ENCODE results near the gene IGSF22.

IGSF22 gene

DNA sequence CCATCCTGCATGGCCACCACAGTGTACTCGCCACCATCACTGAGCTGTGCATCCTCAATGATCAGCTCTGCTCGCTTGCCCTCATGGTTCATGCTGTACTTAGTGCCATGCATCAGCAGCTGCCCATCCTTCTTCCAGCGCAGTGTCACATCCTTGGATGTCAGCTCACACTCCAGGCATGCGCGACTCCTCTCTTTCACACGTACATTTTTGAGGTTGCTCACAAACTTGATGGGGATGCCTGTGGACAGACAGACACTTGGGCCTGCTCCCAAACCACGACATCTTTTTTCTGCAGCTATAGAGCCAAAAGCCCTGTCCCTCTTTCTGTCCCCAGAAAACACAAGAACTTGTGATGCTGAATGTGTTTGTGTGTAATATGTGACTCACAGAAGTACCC is 10.5 kb downstream of the IGSF22 start:
- no peak for DNase-seq

DNA sequence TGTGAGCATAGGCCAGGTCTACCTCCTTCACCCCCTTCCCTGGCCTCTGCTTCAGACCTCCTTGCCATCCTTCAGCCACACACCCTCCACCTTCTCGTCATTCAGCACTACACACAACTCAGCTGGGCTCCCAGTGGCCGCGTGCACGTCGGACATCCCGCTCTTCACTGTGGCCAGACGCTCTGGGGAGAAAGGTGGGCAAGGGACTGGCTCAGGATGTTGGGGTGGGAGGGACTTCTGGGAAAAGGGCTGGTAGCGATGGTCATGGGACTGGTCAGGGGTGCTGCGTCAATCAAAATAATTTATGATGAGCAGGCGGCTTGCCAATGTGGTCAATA is 11.6 kb downstream of the IGSF22 start:
- DNase-seq = no peak

DNA sequence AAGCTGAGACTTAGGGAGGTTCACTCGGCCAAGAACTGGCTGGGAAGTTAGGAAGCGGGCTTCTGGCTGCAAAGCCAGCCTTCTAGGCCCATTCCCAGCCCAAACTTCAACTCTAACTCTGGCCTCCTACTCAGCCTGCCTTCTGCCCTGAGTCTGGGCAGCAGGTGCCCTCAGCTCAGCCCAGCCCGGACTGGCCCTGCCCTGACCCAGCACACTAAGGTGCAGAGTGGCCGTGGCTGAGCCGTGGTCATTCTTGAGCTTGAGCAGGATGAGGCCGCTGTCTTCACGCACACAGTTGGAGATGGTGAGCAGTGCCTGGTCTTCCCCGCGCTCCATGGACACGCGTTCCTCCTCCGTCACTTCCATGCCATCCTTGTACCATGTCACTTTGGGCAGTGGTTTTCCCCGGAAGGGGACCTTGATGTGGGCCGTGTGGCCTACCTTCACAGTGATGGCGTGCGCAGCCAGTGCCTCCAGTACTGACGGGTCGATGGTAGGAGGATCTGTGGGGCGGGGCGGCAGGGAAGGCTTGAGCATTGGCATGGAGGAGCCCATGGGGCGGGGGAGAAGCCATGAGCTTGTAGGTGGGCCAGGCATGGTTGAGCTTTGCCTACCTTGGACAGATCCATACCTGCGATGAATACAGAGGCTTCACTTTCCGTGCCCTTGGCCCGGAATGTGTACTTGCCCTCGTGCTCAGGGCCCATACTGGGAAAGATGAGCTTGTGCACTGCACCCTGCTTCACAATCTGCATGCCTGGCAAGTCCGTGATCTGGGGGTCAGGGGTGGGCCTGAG is 12.1 kb downstream of the IGSF22 start:
- DNase-seq = no peak

DNA sequence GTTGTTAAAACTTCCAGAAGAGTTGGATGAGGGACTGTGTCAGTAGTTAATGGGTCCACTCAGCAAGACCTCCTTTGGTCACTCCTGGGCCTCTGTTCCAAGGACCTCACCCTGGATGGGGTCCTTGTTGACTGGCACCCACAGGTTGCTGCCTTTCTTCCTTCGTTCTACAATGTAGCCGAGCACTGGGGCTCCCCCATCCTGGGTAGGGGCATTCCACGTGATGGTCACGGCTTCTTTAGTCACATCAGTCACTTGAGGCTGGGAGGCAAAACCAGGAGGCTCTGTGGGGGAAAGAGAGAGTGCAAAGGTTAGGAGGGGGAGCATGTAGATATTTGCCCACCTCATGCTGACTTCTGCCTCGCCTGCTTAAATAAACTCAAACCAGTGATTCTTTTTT is 15.4 kb downstream of the IGSF22 start:
- DNase-seq = no peak

DNA sequence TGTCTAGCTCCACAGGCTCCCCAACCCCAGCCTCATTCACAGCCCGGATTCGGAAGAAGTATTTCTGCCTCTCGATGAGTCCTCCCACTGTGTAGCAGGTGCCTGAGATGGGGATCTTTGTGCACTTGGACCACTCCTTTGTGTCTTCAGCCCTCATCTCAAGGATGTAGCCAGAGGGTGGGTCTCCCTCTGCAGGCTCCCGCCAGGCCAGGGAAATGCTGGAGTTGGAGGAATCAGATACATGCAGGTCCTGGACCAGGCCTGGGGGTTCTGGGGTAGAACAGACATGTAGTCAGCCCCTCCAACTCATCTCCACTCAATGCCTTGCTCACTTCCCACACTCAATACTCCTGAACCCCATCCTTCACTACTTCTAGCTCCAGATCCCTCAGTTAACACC is 16.6 kb downstream of the IGSF22 start:
- DNase-seq = no peak

DNA sequence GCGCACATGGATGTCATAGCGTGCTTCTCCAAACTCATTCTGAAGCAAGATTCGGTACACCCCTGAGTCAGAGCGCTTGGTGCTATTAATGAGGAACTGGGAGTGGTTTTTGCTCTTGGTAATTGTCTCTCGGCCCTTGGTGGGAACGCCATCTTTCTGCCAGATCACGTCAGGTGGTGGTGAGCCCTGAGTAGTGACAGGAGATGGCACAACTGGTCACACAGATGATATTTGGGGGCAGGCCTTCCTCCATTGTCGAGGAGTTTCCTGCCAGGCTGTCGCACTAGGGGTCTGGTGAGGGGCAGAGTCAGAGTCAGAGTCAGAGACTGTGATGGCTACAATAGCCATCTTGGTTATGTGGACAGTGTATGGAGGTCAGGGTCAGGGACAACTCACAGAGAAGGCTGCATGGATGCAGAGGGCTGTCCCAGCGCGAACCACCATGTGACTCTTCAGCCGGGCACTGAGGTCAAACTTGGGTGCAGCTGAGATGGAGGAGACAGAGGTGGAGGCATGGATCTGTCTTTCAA is 18.1 kb downstream of the IGSF22 start:
- no peak for DNase-seq

DNA sequence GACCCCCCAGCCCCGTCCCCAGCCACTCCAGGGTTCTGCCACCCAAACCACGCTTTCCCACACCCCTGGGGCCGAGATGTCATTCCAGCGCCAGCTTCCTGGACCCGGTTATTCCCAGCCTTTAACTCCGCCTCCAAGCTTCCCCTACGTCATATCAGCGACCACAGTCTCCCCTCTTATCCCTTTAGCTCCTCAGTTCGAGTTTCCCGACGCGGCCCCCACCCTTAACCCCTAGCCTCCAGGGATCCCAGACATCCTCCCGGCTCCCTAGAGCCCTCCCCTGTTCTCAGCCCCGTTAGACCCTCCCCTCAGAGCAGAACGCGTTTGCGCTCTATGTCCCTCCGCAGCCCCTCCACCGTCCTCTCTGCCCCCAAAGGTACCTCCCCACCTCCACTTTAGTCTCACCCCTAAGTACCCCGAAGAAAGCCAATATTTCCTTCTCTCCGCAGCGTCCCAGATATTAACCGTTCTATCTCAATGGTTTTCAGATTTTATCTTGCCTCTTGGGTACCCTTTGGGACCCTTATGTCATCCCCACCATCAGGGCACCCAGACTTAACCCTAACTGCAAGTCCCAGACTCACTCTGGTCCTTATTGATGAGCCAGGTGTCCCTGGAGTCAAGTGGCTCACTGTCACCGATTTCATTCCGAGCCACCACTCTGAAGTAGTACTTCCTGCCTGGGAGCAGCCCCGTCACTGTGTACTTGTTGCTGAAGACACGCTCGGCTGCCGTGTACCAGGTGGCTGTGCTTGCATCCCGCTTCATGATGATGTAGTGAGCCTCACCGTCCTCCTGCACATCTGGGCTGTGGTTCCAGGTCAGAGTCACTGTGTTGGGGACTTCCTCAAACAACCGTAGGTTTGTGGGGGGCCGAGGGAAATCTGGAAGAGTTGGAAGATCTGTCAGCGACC is 19.4 kb downstream of the IGSF22 start:
- DNase-seq = peak in 45 of 58 donors; percentile 5 to 68 (median 39)

DNA sequence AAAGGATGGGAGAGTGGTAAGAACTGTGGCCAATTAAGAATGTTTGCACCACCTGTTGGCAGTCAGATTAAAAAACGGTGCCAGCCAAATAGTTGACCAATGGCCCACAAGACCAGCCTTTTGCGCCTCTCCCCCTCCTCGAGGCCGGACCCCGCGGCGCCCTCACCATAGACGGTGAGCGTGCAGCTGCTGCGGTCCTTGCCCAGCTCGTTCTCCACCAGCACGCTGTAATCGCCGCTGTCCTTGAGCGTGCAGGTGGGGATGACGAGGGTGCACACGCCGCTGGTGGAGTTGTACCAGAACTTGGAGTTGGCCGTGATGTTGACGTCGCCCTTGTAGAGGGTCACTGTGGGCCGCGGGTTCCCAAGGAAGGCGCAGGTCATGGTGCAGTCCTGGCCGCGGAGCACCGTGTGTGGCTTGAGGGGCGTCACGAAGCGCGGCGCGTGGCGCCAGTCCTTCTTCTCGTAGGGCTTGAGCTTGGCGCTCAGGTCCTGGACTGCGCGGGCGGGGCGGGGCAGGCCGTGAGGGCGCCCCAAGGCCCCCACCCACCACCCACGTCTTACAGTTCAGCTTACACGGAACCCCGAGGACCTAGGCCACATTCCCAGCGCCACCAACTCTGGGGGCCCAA is 20.2 kb downstream of the IGSF22 start:
- DNase-seq = peak in 10 of 58 donors; percentile 32 to 68 (median 41)

DNA sequence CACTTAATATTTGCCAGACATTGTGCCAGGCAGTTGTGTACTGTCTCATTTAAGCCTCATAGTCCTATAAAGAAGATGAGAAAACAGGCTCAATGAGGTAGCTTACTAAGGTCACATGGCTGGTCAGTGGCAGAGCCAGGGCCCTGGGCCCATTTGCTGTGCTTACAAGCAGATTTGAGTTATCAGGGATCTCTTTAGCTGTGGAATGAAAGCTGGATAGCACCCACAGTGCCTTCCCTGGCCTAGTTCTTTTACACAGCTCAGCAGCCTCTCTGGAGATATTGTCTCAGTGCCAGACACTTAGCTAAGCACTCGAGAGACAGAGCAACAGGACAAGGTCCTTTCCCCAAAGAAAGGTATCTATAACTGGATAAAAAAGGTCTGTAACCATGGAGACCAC is 21.3 kb downstream of the IGSF22 start:
- peak in 5 of 58 donors; percentile 14 to 57 (median 21) for DNase-seq

DNA sequence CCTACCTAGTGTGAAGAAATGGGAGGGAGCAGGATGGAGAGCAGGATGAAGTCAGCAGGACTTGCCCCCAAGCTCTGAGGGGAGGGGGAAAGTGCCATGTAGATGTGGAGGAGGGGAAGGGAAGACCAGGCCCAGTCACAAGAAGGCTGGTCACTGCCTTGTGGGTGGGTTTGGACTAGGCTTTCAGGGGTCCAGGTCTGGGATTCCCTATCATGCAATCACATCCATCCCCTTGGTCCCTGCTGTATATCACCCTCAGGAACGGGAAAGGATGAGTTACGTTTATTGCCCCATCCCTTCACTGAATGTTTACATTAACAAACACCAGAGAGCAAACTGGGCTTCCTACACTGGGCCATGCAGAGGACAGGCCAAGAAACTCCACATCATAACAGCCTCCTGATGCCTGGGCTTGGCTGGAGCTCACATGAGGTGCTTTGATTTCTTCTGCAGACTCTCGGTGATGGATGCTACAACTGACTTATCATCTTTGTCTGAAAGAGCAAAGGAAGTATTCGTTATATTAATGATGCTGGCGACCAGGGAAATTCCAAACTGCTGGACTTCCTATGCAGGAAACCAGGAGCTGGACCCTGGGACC is 21.8 kb downstream of the IGSF22 start:
- DNase-seq = no peak

DNA sequence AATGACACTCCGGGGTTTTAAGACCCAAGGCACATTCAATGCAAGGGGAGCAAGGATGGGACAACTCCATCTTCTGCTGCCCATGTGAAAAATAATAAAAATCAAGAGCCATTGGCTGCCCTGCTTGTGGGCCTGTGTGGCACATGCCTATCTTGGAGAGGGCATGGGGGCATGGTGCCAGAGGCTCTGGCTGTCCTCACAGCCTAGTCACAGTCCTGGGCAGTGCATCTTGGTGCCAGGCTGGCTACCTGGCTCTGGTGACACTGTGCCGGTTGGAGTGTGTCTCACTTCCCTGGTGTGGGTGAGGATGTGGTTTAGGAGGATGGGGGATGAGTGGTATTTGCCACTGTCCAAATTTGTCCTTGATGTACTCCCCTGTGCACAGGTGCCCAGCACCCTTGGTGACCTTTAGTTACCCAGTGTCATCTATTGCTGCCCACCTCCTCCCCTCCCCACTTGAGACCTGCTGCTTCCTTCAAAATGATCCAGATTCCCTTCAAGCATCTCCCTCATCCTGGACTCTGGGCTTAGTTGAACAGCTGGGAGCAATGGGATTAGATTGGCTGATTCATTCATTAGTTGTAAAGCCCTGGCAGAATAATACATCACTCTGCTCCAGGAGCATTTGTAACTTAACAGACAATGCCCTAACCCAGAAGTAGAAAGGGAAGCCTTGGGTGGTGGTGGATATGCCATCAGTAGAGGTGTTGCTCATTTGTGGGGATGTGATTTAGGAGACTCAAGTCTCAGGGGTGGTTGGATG is 22.8 kb downstream of the IGSF22 start:
- no peak for DNase-seq

DNA sequence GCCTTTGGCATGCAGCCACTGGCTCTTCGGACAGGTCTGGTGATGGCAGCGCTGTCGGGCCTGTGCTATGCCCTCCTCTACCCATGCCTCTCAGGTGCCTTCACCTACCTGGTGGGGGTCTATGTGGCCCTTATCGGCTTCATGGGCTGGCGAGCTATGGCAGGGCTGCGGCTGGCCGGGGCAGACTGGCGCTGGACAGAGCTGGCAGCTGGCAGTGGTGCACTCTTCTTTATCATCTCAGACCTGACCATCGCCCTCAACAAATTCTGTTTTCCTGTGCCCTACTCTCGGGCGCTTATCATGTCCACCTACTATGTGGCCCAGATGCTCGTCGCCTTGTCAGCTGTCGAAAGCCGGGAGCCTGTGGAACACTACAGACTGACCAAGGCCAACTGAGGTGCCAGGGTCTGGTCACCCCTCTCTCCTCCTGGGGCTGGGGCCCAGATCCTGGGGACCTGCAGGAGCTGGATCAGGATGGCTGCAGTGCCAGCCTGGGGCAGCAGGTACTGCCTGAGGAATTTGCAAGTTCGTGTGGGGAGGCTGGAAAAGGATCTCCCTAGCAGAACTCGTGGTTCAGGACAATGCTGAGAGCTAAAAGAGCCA is 24.3 kb downstream of the IGSF22 start:
- DNase-seq = no peak

DNA sequence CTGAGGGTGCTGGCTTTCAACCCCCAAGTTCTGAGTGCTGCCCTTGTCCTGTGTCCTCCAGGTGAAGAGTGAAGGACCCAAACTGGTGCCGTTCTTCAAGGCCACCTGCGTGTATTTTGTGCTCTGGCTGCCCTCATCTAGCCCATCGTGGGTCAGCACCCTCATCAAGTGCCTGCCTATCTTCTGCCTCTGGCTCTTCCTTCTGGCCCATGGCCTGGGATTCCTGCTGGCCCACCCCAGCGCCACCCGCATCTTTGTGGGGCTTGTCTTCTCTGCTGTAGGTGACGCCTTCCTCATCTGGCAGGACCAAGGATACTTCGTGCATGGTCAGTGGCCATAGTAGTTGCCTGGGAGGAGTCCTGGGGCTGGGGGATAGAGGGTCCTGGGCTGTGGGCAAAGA is 25.1 kb downstream of the IGSF22 start:
- no peak for DNase-seq

DNA sequence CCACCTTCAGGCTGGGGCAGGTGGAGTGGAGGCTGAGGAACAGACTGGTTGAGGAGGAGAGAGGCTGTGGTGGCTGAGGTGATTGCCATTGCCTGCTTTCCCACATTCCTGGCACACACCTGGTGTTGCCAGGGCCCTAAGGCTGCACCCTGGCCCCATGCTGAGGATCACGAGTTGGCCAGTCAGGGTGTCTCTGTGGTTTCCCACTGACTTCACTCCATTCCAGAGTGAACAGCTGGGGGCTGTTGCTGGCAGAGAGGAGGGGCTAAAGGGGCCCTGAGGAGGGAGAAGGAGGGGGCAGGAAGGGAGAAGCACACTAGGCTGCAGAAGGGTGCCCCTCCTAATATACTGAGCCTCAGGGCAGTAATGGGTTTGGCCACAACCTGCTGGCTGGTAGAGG is 25.6 kb downstream of the IGSF22 start:
- DNase-seq = peak in 5 of 58 donors; percentile 5 to 38 (median 17)

DNA sequence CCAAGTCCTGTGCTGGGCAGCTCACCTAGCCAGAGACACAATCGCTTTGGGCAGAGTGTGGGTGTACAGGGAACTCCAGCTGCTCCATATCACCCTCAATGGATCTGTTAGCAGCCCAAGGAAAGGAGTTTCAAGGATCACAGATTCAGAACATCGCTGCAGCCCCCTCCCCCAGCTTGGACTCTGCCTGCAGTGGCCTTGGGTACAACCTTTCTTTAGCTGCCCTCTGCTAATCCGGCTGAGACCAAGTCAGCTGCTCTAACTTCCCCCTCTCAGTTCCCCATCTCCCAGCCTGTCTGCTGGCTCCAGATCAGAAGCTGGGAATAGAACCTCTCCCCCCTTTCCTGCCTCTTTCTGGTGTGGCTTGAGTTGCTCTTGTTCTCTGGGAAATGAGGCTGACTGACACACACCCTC is 26.1 kb downstream of the IGSF22 start:
- DNase-seq = peak in 29 of 58 donors; percentile 3 to 61 (median 33)

DNA sequence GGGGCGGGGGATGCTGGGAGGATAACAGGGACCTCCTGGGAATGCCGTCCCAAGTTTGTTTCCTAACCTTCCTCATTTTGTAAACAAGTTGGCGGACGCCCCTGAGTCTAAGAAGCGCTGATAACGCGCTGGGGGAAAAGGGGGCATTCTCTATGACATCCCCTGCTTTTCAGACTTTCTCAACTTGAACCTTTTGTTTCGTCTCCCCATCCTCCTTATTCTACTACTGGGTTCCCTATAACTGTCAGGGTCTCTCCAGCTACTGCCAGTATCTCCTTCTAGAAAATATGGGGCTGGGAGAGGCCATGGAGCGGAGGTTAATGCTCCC is 26.8 kb downstream of the IGSF22 start:
- DNase-seq = no peak

DNA sequence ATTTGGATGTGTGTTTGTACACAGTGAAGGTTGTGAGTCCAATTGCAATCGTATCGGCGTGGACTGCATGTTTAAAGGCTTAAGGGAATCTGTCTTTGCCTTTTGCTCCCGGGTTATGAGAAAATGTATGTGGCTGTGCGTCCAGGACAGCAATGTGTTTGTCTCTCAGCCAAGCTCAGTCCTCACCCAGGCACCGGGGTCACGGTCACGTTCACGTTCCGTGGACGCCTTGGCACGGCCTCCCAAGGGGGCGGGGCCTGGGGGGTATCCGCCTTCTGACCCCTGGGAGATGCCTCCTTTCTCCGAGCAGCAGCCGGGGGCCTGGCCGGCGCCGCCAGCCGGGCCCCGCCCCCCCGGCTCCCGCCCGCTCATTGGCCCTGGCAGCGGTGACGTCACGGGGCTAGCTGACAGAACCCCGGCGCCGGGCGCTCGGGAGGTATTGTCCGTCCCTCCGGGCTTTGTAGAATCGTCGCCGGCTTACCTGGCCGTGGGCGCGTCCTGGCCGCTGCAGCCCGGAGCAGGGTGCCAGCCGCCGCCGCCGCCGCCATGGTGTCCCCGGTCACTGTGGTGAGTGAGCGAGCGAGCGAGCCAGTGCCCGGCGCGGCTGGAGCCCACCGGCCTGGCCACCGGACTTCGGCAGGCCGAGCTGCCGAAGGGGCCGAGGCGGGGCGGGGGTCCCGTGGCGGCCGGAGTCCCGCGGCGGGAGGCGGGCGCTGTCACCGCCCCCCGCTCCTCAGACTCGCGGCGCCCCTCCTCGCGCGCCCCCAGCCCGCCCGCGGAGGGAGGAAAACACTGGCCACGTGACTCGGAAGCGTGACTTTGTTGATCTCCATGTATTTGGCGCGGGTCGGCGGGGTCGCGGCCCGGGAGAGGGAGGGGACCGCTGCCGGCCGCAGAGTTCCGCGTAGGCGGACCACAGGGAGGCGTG is 27.4 kb downstream of the IGSF22 start, which contains the start of gene TMEM86A:
Gene TMEM86A (plus strand): TSS at position 439 of the 928 bp plus-strand sequence. CDS start 108 bp downstream, at position 547.
- DNase-seq = peak; percentile 46 to 95 (median 88)

DNA sequence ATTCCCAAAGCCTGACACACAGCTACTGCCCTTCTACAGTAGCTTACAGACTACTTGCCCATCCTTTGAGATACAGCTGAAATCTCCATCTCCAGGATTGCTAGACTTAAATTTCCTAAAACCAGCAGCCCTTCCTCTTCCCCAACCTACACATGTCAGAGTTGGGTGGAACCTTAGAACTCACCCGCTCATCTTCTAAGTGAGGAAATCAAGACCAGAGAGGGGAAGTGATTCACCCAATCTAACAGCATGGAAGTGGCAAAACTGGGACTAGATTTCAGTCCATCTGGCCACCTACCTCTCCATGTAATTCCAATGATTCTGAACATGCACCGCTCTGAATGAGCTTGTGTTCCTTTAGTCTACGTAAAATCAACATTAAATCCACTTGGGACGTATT is 28.4 kb downstream of the IGSF22 start:
- no peak for DNase-seq

All from anterior cingulate cortex (tissue), 58 donors.